MM.1S (cell line): ENCODE data around the gene MEF2C.

ENCODE experiments used
- DNase-seq: peaks from one replicate; pipeline ENCODE4 v3.0.0-alpha.2; 2015
- H2AFZ ChIP-seq: fragments of 300-600 bp; sonication (generic); 2 replicates; pipeline ENCODE4 v1.6.0; 2016; ENCODE audit warnings: antibody characterized with exemption, low read length
- H3F3A ChIP-seq: fragments of 300-600 bp; sonication (generic); 2 replicates; pipeline ENCODE4 v1.6.1; 2016; ENCODE audit warnings: mild to moderate bottlenecking, antibody characterized with exemption, low read length, moderate library complexity, mixed read lengths; ENCODE audit not compliant: insufficient read depth
- H3K27ac ChIP-seq: fragments of 300-600 bp; sonication (generic); 2 replicates; pipeline ENCODE4 v1.5.1; 2016; ENCODE audit warnings: mild to moderate bottlenecking, low read length
- H3K27me3 ChIP-seq: fragments of 300-600 bp; sonication (generic); replicated peaks from 2 replicates; pipeline ENCODE4 v1.6.0; 2016; ENCODE audit warnings: low read length; ENCODE audit not compliant: insufficient read depth
- H3K36me3 ChIP-seq: fragments of 300-600 bp; sonication (generic); replicated peaks from 2 replicates; pipeline ENCODE4 v1.6.1; 2016; ENCODE audit warnings: mild to moderate bottlenecking, low read length, mixed read lengths; ENCODE audit not compliant: insufficient read depth
- H3K4me1 ChIP-seq: fragments of 300-600 bp; sonication (generic); 2 replicates; pipeline ENCODE4 v1.6.1; 2016; ENCODE audit warnings: low read length, mixed read lengths
- H3K4me2 ChIP-seq: fragments of 300-600 bp; sonication (generic); 2 replicates; pipeline ENCODE4 v1.6.0; 2016; ENCODE audit warnings: low read depth, low read length
- H3K4me3 ChIP-seq: fragments of 300-600 bp; sonication (generic); 2 replicates; pipeline ENCODE4 v1.5.1; 2016; ENCODE audit warnings: low read length, mixed read lengths
- H3K79me2 ChIP-seq: fragments of 300-600 bp; sonication (generic); 2 replicates; pipeline ENCODE4 v1.6.1; 2016; ENCODE audit warnings: mixed run types, low read length, mixed read lengths
- H3K9ac ChIP-seq: fragments of 300-600 bp; sonication (generic); 2 replicates; pipeline ENCODE4 v1.6.1; 2016; ENCODE audit warnings: low read length, mixed read lengths
- H3K9me2 ChIP-seq: fragments of 300-600 bp; sonication (generic); replicated peaks from 2 replicates; pipeline ENCODE4 v1.6.1; 2016; ENCODE audit warnings: mild to moderate bottlenecking, low read length, mixed read lengths; ENCODE audit not compliant: insufficient read depth
- H3K9me3 ChIP-seq: fragments of 300-600 bp; sonication (generic); replicated peaks from 2 replicates; pipeline ENCODE4 v1.6.1; 2016; ENCODE audit warnings: mild to moderate bottlenecking, low read length, mixed read lengths; ENCODE audit not compliant: insufficient read depth
- H4K20me1 ChIP-seq: fragments of 300-600 bp; sonication (generic); 2 replicates; pipeline ENCODE4 v1.6.1; 2016; ENCODE audit warnings: mild to moderate bottlenecking, low read length, moderate library complexity, mixed read lengths; ENCODE audit not compliant: insufficient read depth
- CTCF ChIP-seq: fragments of 300-600 bp; sonication (generic); IDR thresholded peaks from 2 replicates; pipeline ENCODE4 v1.5.1; 2016; ENCODE audit warnings: antibody characterized with exemption, low read length, mixed read lengths
- EZH2 ChIP-seq: fragments of 300-600 bp; sonication (generic); optimal IDR thresholded peaks from 2 replicates; pipeline ENCODE3; 2017; ENCODE audit warnings: low read depth, mild to moderate bottlenecking, antibody characterized with exemption, low read length, mixed read lengths
- EZH2phosphoT487 ChIP-seq: fragments of 300-600 bp; sonication (generic); IDR thresholded peaks from 2 replicates; pipeline ENCODE4 v1.6.1; 2018; ENCODE audit warnings: antibody characterized with exemption, low read length

Gene MEF2C

GRCh38 chr5:88687373-88687911 is 195.5 kb downstream of the MEF2C start:
- no peak for DNase-seq
- Histone ChIP-seq H3K4me2 (no peak overlapping the region), H3K9ac (no peak overlapping the region), H4K20me1 (no peaks in the 10 kb centered on the region), H3F3A (no peaks in the 10 kb centered on the region), H3K9me2 (no peaks in the 10 kb centered on the region), H3K4me3 (no peak overlapping the region), H3K27ac (no peak overlapping the region), H3K79me2 (no peaks in the 10 kb centered on the region), H3K36me3 (no peaks in the 10 kb centered on the region), H3K9me3 (no peaks in the 10 kb centered on the region), H3K27me3 (no peaks in the 10 kb centered on the region), H2AFZ (no peak overlapping the region), H3K4me1 (no peaks in the 10 kb centered on the region)
- TF ChIP-seq EZH2 (no peak), CTCF (no peak), EZH2phosphoT487 (no peak)

- no peak for TF ChIP-seq EZH2
- no peak for TF ChIP-seq EZH2phosphoT487
- TF ChIP-seq CTCF = no peak
- Histone ChIP-seq H3K4me3 (no peak overlapping the region), H3K79me2 (no peaks in the 10 kb centered on the region), H4K20me1 (no peaks in the 10 kb centered on the region), H3K36me3 (no peaks in the 10 kb centered on the region), H3K9me3 (no peaks in the 10 kb centered on the region), H3K4me1 (no peaks in the 10 kb centered on the region), H3F3A (no peaks in the 10 kb centered on the region), H3K9me2 (no peaks in the 10 kb centered on the region), H2AFZ (no peak overlapping the region), H3K27me3 (no peaks in the 10 kb centered on the region), H3K4me2 (no peak overlapping the region), H3K27ac (no peak overlapping the region), H3K9ac (no peak overlapping the region)
- no peak for DNase-seq
These were observed 196.3 kb downstream of the MEF2C start for GRCh38 chr5:88686726-88687125.

- no peak overlapping the region for H3K27ac ChIP-seq
- H3K9ac ChIP-seq = no peak overlapping the region
- TF ChIP-seq EZH2 = no peak
- TF ChIP-seq EZH2phosphoT487 = no peak
- TF ChIP-seq CTCF = no peak
- DNase-seq = no peak
- no peak overlapping the region for H3K4me2 ChIP-seq
- H3K9me3 ChIP-seq = no peaks in the 10 kb centered on the region
- no peaks in the 10 kb centered on the region for H3K79me2 ChIP-seq
- no peaks in the 10 kb centered on the region for H3K4me1 ChIP-seq
- H3K4me3 ChIP-seq = no peak overlapping the region
- no peaks in the 10 kb centered on the region for H3K27me3 ChIP-seq
- no peaks in the 10 kb centered on the region for H3K9me2 ChIP-seq
- H2AFZ ChIP-seq = no peak overlapping the region
- no peaks in the 10 kb centered on the region for H4K20me1 ChIP-seq
- no peaks in the 10 kb centered on the region for H3K36me3 ChIP-seq
- no peaks in the 10 kb centered on the region for H3F3A ChIP-seq
These were observed 197.1 kb downstream of the MEF2C start for GRCh38 chr5:88685591-88686541.
